ENCODE data around the gene SORCS2. TPM values are rescaled to one million over a fixed set of nuclear protein-coding genes. Genes with fewer than 3 reads are reported as not detected.

Gene SORCS2
- total RNA-seq, 1 donor from 2014 or later: 3.1 TPM

DNA sequence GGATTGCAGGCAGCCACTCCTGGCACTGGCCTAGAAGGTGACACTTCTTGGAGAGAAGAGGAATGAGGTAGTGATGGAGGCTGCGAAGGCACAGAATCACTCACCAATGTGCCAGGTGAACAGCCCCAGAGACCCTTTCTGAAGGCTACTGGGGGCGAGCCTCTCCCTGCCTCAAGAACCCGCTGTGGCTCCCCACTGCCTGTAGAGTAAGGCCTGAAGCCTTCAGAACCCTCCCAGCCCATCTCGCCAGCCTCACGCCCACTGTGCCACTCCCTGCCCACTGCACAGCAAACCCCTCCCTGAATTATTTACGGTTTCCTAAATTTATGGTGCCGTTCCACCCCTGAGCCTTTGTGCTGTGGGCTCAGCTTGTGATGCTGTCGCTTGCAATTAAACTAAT lies 24.2 kb upstream of the SORCS2 start:
- Histone ChIP-seq H3K9ac (ENCODE audit: low read depth in 1 of 3, low read length in 3 of 3) (no peak overlapping the region), H3K9me3 (ENCODE audit: control insufficient read depth in 3 of 3, low read length in 3 of 3) (no peaks in the 10 kb centered on the region), H3K27ac (ENCODE audit: low read depth, low read length) (no peak overlapping the region), H3K36me3 (ENCODE audit: control insufficient read depth in 3 of 3, insufficient read depth in 3 of 3, low read length in 3 of 3) (no peaks in the 10 kb centered on the region), H3K4me3 (ENCODE audit: low read length in 3 of 3) (no peak overlapping the region), H3K27me3 (ENCODE audit: control insufficient read depth in 3 of 3, insufficient read depth in 3 of 3, low read length in 3 of 3) (peaks cover 0 to 6% (median 0%) of the 10 kb centered on the region in 3 donors), H3K4me1 (ENCODE audit: control insufficient read depth in 3 of 3, insufficient read depth in 3 of 3, low read length in 3 of 3) (peaks cover 0 to 3% (median 0%) of the 10 kb centered on the region in 3 donors)

DNA sequence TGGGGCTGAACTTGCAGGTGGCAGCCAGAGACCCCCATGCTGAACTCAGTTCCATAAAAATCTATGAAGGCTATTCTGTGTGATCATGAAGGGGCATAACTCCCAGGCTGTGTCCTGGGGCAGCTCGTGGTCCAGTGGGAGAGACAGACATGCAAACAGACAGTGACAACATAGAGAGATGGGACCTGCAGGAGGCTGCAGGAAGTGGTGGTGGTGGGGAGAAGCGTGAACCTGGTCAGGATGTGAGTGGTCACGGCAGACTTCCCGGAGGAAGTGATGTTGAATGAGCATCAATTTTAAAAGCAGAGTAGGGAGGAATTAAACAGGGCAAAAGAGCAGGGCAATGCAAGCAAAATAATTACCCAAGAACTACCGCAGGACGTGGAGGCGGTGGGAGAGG lies 23.2 kb upstream of the SORCS2 start:
- no peaks in the 10 kb centered on the region for H3K9me3 ChIP-seq (ENCODE audit: control insufficient read depth in 3 of 3, low read length in 3 of 3)

DNA sequence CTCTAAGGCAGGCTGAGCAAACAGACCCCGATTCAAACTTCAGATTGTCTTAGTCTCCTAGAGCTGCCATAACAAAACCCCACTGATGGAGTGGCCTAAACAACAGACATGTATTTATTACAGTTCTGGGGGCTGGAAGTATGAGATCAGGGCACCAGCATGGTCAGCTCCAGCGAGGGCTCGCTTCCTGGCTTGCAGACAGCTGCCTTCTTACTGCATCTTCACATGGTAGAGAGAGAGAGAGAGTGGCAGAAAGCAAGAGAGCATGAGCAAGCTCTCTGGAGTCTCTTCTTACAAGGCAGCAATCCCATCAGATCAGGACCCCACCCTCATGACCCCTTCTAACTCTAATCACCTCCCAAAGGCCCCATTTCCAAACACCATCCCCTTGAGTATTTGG lies 22.3 kb upstream of the SORCS2 start:
- Histone ChIP-seq H3K9ac (ENCODE audit: low read depth in 1 of 3, low read length in 3 of 3) (no peak overlapping the region), H3K27me3 (ENCODE audit: control insufficient read depth in 3 of 3, insufficient read depth in 3 of 3, low read length in 3 of 3) (peaks cover 0 to 6% (median 0%) of the 10 kb centered on the region in 3 donors), H3K36me3 (ENCODE audit: control insufficient read depth in 3 of 3, insufficient read depth in 3 of 3, low read length in 3 of 3) (no peaks in the 10 kb centered on the region), H3K4me1 (ENCODE audit: control insufficient read depth in 3 of 3, insufficient read depth in 3 of 3, low read length in 3 of 3) (peaks cover 0 to 3% (median 0%) of the 10 kb centered on the region in 3 donors), H3K27ac (ENCODE audit: low read depth, low read length) (no peak overlapping the region), H3K4me3 (ENCODE audit: low read length in 3 of 3) (no peak overlapping the region), H3K9me3 (ENCODE audit: control insufficient read depth in 3 of 3, low read length in 3 of 3) (no peaks in the 10 kb centered on the region)

More for the DNA sequence above, 23.2 kb upstream of the SORCS2 start:
- Histone ChIP-seq H3K4me3 (ENCODE audit: low read length in 3 of 3) (no peak overlapping the region), H3K4me1 (ENCODE audit: control insufficient read depth in 3 of 3, insufficient read depth in 3 of 3, low read length in 3 of 3) (peaks cover 0 to 3% (median 0%) of the 10 kb centered on the region in 3 donors), H3K36me3 (ENCODE audit: control insufficient read depth in 3 of 3, insufficient read depth in 3 of 3, low read length in 3 of 3) (no peaks in the 10 kb centered on the region), H3K27me3 (ENCODE audit: control insufficient read depth in 3 of 3, insufficient read depth in 3 of 3, low read length in 3 of 3) (peaks cover 0 to 6% (median 0%) of the 10 kb centered on the region in 3 donors), H3K9ac (ENCODE audit: low read depth in 1 of 3, low read length in 3 of 3) (no peak overlapping the region), H3K27ac (ENCODE audit: low read depth, low read length) (no peak overlapping the region)

- Histone ChIP-seq H3K27ac (ENCODE audit: low read depth, low read length) (no peak overlapping the region), H3K27me3 (ENCODE audit: control insufficient read depth in 3 of 3, insufficient read depth in 3 of 3, low read length in 3 of 3) (peaks cover 0 to 6% (median 0%) of the 10 kb centered on the region in 3 donors), H3K9ac (ENCODE audit: low read depth in 1 of 3, low read length in 3 of 3) (no peak overlapping the region), H3K9me3 (ENCODE audit: control insufficient read depth in 3 of 3, low read length in 3 of 3) (no peaks in the 10 kb centered on the region), H3K36me3 (ENCODE audit: control insufficient read depth in 3 of 3, insufficient read depth in 3 of 3, low read length in 3 of 3) (no peaks in the 10 kb centered on the region), H3K4me1 (ENCODE audit: control insufficient read depth in 3 of 3, insufficient read depth in 3 of 3, low read length in 3 of 3) (no peaks in the 10 kb centered on the region), H3K4me3 (ENCODE audit: low read length in 3 of 3) (no peak overlapping the region)
Observed at GRCh38 chr4:7171191-7171900, 21.0 kb upstream of the SORCS2 start.

- H3K4me3 ChIP-seq (ENCODE audit: low read length in 3 of 3): no peak overlapping the region
- no peak overlapping the region for H3K27ac ChIP-seq (ENCODE audit: low read depth, low read length)
Observed at GRCh38 chr4:7172508-7172907, 19.8 kb upstream of the SORCS2 start.

GRCh38 chr4:7172946-7173345 lies 19.4 kb upstream of the SORCS2 start:
- H3K4me3 ChIP-seq (ENCODE audit: low read length in 3 of 3): no peak overlapping the region
- peaks cover 0 to 6% (median 0%) of the 10 kb centered on the region in 3 donors for H3K27me3 ChIP-seq (ENCODE audit: control insufficient read depth in 3 of 3, insufficient read depth in 3 of 3, low read length in 3 of 3)
- H3K9me3 ChIP-seq (ENCODE audit: control insufficient read depth in 3 of 3, low read length in 3 of 3): no peaks in the 10 kb centered on the region
- H3K36me3 ChIP-seq (ENCODE audit: control insufficient read depth in 3 of 3, insufficient read depth in 3 of 3, low read length in 3 of 3): no peaks in the 10 kb centered on the region
- no peak overlapping the region for H3K27ac ChIP-seq (ENCODE audit: low read depth, low read length)
- no peaks in the 10 kb centered on the region for H3K4me1 ChIP-seq (ENCODE audit: control insufficient read depth in 3 of 3, insufficient read depth in 3 of 3, low read length in 3 of 3)
- H3K9ac ChIP-seq (ENCODE audit: low read depth in 1 of 3, low read length in 3 of 3): no peak overlapping the region

More at GRCh38 chr4:7172508-7172907, 19.8 kb upstream of the SORCS2 start:
- Histone ChIP-seq H3K27me3 (ENCODE audit: control insufficient read depth in 3 of 3, insufficient read depth in 3 of 3, low read length in 3 of 3) (peaks cover 0 to 6% (median 0%) of the 10 kb centered on the region in 3 donors), H3K36me3 (ENCODE audit: control insufficient read depth in 3 of 3, insufficient read depth in 3 of 3, low read length in 3 of 3) (no peaks in the 10 kb centered on the region), H3K4me1 (ENCODE audit: control insufficient read depth in 3 of 3, insufficient read depth in 3 of 3, low read length in 3 of 3) (no peaks in the 10 kb centered on the region), H3K9ac (ENCODE audit: low read depth in 1 of 3, low read length in 3 of 3) (no peak overlapping the region), H3K9me3 (ENCODE audit: control insufficient read depth in 3 of 3, low read length in 3 of 3) (no peaks in the 10 kb centered on the region)

GRCh38 chr4:7173841-7174449 lies 18.4 kb upstream of the SORCS2 start:
- Histone ChIP-seq H3K4me1 (ENCODE audit: control insufficient read depth in 3 of 3, insufficient read depth in 3 of 3, low read length in 3 of 3) (no peaks in the 10 kb centered on the region), H3K36me3 (ENCODE audit: control insufficient read depth in 3 of 3, insufficient read depth in 3 of 3, low read length in 3 of 3) (no peaks in the 10 kb centered on the region), H3K9me3 (ENCODE audit: control insufficient read depth in 3 of 3, low read length in 3 of 3) (no peaks in the 10 kb centered on the region), H3K27me3 (ENCODE audit: control insufficient read depth in 3 of 3, insufficient read depth in 3 of 3, low read length in 3 of 3) (peaks cover 0 to 6% (median 0%) of the 10 kb centered on the region in 3 donors), H3K9ac (ENCODE audit: low read depth in 1 of 3, low read length in 3 of 3) (no peak overlapping the region), H3K27ac (ENCODE audit: low read depth, low read length) (no peak overlapping the region), H3K4me3 (ENCODE audit: low read length in 3 of 3) (no peak overlapping the region)

- Histone ChIP-seq H3K4me3 (ENCODE audit: low read length in 3 of 3) (no peak overlapping the region), H3K27me3 (ENCODE audit: control insufficient read depth in 3 of 3, insufficient read depth in 3 of 3, low read length in 3 of 3) (peaks cover 0 to 5% (median 0%) of the 10 kb centered on the region in 3 donors), H3K9ac (ENCODE audit: low read depth in 1 of 3, low read length in 3 of 3) (no peak overlapping the region), H3K27ac (ENCODE audit: low read depth, low read length) (no peak overlapping the region), H3K9me3 (ENCODE audit: control insufficient read depth in 3 of 3, low read length in 3 of 3) (peaks cover 0 to 4% (median 0%) of the 10 kb centered on the region in 3 donors), H3K4me1 (ENCODE audit: control insufficient read depth in 3 of 3, insufficient read depth in 3 of 3, low read length in 3 of 3) (no peaks in the 10 kb centered on the region), H3K36me3 (ENCODE audit: control insufficient read depth in 3 of 3, insufficient read depth in 3 of 3, low read length in 3 of 3) (no peaks in the 10 kb centered on the region)
Observed at GRCh38 chr4:7179158-7179557, 13.2 kb upstream of the SORCS2 start.

- H3K4me3 ChIP-seq (ENCODE audit: low read length in 3 of 3): no peak overlapping the region
- no peaks in the 10 kb centered on the region for H3K36me3 ChIP-seq (ENCODE audit: control insufficient read depth in 3 of 3, insufficient read depth in 3 of 3, low read length in 3 of 3)
- H3K9ac ChIP-seq (ENCODE audit: low read depth in 1 of 3, low read length in 3 of 3): no peak overlapping the region
- peaks cover 0 to 4% (median 0%) of the 10 kb centered on the region in 3 donors for H3K9me3 ChIP-seq (ENCODE audit: control insufficient read depth in 3 of 3, low read length in 3 of 3)
- H3K27me3 ChIP-seq (ENCODE audit: control insufficient read depth in 3 of 3, insufficient read depth in 3 of 3, low read length in 3 of 3): peaks cover 0 to 5% (median 3%) of the 10 kb centered on the region in 3 donors
- no peaks in the 10 kb centered on the region for H3K4me1 ChIP-seq (ENCODE audit: control insufficient read depth in 3 of 3, insufficient read depth in 3 of 3, low read length in 3 of 3)
- H3K27ac ChIP-seq (ENCODE audit: low read depth, low read length): no peak overlapping the region
Observed at GRCh38 chr4:7180938-7181337, 11.4 kb upstream of the SORCS2 start.

DNA sequence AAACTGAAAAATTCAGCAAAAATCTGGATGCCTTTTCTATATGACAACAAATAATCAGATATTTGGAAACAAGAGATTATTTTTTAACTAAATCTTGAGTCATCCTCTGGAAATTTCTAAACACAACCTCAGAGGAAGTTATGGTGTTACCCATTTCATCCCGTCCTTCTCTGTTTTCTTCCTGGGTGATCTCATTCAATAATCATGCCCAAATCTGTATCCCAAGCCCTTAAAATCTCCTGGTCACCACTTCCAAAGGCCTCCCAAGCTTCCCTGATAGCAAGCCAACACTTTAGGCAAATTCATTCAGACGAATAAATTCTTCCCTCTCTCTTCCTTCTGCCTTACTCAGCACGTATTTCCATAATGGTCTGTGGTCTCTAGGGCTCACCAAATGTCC lies 9.7 kb upstream of the SORCS2 start:
- H3K4me1 ChIP-seq (ENCODE audit: control insufficient read depth in 3 of 3, insufficient read depth in 3 of 3, low read length in 3 of 3): no peaks in the 10 kb centered on the region
- H3K27me3 ChIP-seq (ENCODE audit: control insufficient read depth in 3 of 3, insufficient read depth in 3 of 3, low read length in 3 of 3): peaks cover 2 to 14% (median 3%) of the 10 kb centered on the region in 3 donors
- H3K27ac ChIP-seq (ENCODE audit: low read depth, low read length): no peak overlapping the region
- H3K4me3 ChIP-seq (ENCODE audit: low read length in 3 of 3): no peak overlapping the region
- no peaks in the 10 kb centered on the region for H3K36me3 ChIP-seq (ENCODE audit: control insufficient read depth in 3 of 3, insufficient read depth in 3 of 3, low read length in 3 of 3)
- H3K9me3 ChIP-seq (ENCODE audit: control insufficient read depth in 3 of 3, low read length in 3 of 3): peaks cover 0 to 4% (median 0%) of the 10 kb centered on the region in 3 donors
- H3K9ac ChIP-seq (ENCODE audit: low read depth in 1 of 3, low read length in 3 of 3): no peak overlapping the region

All from skeletal muscle tissue (tissue), 4 donors.